SK-N-SH treated with all-trans-retinoic acid at 6 μM for 48 hours (cell line): ENCODE measurements around the gene EML6.

Experiments
- ATAC-seq: fragments of 200-7000 bp; cut with Tn5 transposase; 3 replicates; pipeline ENCODE4 v1.9.1; 2020; ENCODE audit warnings: mild to moderate bottlenecking, moderate library complexity
- ARNTL ChIP-seq: fragments of 450-650 bp; formaldehyde crosslinking; IDR thresholded peaks from 2 replicates; pipeline ENCODE4 v1.5.0; 2020; ENCODE audit warnings: low read depth, mild to moderate bottlenecking, moderate library complexity, borderline replicate concordance
- BACH2 ChIP-seq: fragments of 250-450 bp; sonication (Bioruptor Pico); IDR thresholded peaks from 2 replicates; pipeline ENCODE4 v1.9.0; 2021; ENCODE audit warnings: mild to moderate bottlenecking, borderline replicate concordance
- CREB5 ChIP-seq: fragments of 250-450 bp; sonication (Bioruptor Pico); IDR thresholded peaks from 2 replicates; pipeline ENCODE4 v1.5.1; 2020; ENCODE audit warnings: low read depth, mild to moderate bottlenecking, moderate library complexity
- CSDC2 ChIP-seq: fragments of 250-450 bp; sonication (Bioruptor Pico); IDR thresholded peaks from 2 replicates; pipeline ENCODE4 v1.5.0; 2020; ENCODE audit warnings: mild to moderate bottlenecking, moderate library complexity
- CSRNP3 ChIP-seq: fragments of 250-450 bp; sonication (Bioruptor Pico); IDR thresholded peaks from 2 replicates; pipeline ENCODE4 v1.5.1; 2021; ENCODE audit warnings: mild to moderate bottlenecking, moderate library complexity
- ESRRG ChIP-seq: fragments of 250-450 bp; sonication (Bioruptor Pico); IDR thresholded peaks from 2 replicates; pipeline ENCODE4 v1.6.1; 2021; ENCODE audit warnings: mild to moderate bottlenecking
- ISL1 ChIP-seq: fragments of 250-450 bp; sonication (Bioruptor Pico); IDR thresholded peaks from 2 replicates; pipeline ENCODE4 v2.1.2; 2022; ENCODE audit warnings: mild to moderate bottlenecking, moderate library complexity
- OSR1 ChIP-seq: fragments of 250-450 bp; sonication (Bioruptor Pico); IDR thresholded peaks from 2 replicates; pipeline ENCODE4 v1.8.0; 2022; ENCODE audit warnings: moderate library complexity, mild to moderate bottlenecking, inconsistent platforms
- PATZ1 ChIP-seq: fragments of 250-450 bp; sonication (Bioruptor Pico); IDR thresholded peaks from 2 replicates; pipeline ENCODE4 v1.8.0; 2020; ENCODE audit warnings: mild to moderate bottlenecking, moderate library complexity, borderline replicate concordance
- POU6F1 ChIP-seq: fragments of 250-450 bp; sonication (Bioruptor Pico); IDR thresholded peaks from 2 replicates; pipeline ENCODE4 v1.8.0; 2021; ENCODE audit warnings: low read depth, mild to moderate bottlenecking, moderate library complexity, borderline replicate concordance
- PPARA ChIP-seq: fragments of 250-450 bp; sonication (Bioruptor Pico); IDR thresholded peaks from 2 replicates; pipeline ENCODE4 v1.5.0; 2020; ENCODE audit warnings: mild to moderate bottlenecking, borderline replicate concordance
- RARB ChIP-seq: fragments of 250-450 bp; sonication (Bioruptor Pico); IDR thresholded peaks from 2 replicates; pipeline ENCODE4 v1.8.0; 2021; ENCODE audit warnings: mild to moderate bottlenecking, moderate library complexity
- SNAI2 ChIP-seq: fragments of 250-450 bp; sonication (Bioruptor Pico); IDR thresholded peaks from 2 replicates; pipeline ENCODE4 v1.5.0; 2020; ENCODE audit warnings: mild to moderate bottlenecking, moderate library complexity
- TCF4 ChIP-seq: fragments of 250-450 bp; sonication (Bioruptor Pico); IDR thresholded peaks from 2 replicates; pipeline ENCODE4 v1.8.0; 2021; ENCODE audit warnings: mild to moderate bottlenecking, moderate library complexity, borderline replicate concordance
- TOX ChIP-seq: fragments of 250-450 bp; sonication (Bioruptor Pico); IDR thresholded peaks from 2 replicates; pipeline ENCODE4 v1.8.0; 2021; ENCODE audit warnings: mild to moderate bottlenecking, moderate library complexity, borderline replicate concordance
- TSHZ2 ChIP-seq: fragments of 250-450 bp; sonication (Bioruptor Pico); IDR thresholded peaks from 2 replicates; pipeline ENCODE4 v1.5.0; 2020; ENCODE audit warnings: mild to moderate bottlenecking, moderate library complexity
- ZFP3 ChIP-seq: fragments of 250-450 bp; sonication (Bioruptor Pico); IDR thresholded peaks from 2 replicates; pipeline ENCODE4 v1.5.0; 2020; ENCODE audit warnings: mild to moderate bottlenecking, moderate library complexity
- ZFP30 ChIP-seq: fragments of 450-650 bp; formaldehyde crosslinking; IDR thresholded peaks from 2 replicates; pipeline ENCODE4 v1.5.0; 2022; ENCODE audit warnings: mild to moderate bottlenecking, moderate library complexity
- ZNF565 ChIP-seq: fragments of 450-650 bp; formaldehyde crosslinking; conservative IDR thresholded peaks from 2 replicates; pipeline ENCODE4 v1.5.0; 2020; ENCODE audit warnings: low read depth, mild to moderate bottlenecking, moderate library complexity
- ZNF70 ChIP-seq: fragments of 450-650 bp; formaldehyde crosslinking; IDR thresholded peaks from 2 replicates; pipeline ENCODE4 v1.5.0; 2020; ENCODE audit warnings: mild to moderate bottlenecking, moderate library complexity
- ZNF8 ChIP-seq: fragments of 450-650 bp; formaldehyde crosslinking; IDR thresholded peaks from 2 replicates; pipeline ENCODE4 v1.5.0; 2020; ENCODE audit warnings: mild to moderate bottlenecking, moderate library complexity

EML6 gene

GRCh38 chr2:54948120-54948519 is 224.7 kb downstream of the EML6 start:
- ATAC-seq = no peak
- TF ChIP-seq ZNF8 (no peak), CSDC2 (CRISPR knock-in tag) (no peak), ISL1 (CRISPR knock-in tag) (no peak), CSRNP3 (CRISPR knock-in tag) (no peak), TCF4 (CRISPR knock-in tag) (no peak), OSR1 (CRISPR knock-in tag) (no peak), ZFP3 (CRISPR knock-in tag) (no peak), ZFP30 (CRISPR knock-in tag) (no peak), SNAI2 (CRISPR knock-in tag) (no peak), TOX (CRISPR knock-in tag) (no peak), PATZ1 (CRISPR knock-in tag) (no peak), BACH2 (CRISPR knock-in tag) (no peak), ARNTL (CRISPR knock-in tag) (no peak), RARB (CRISPR knock-in tag) (no peak), PPARA (CRISPR knock-in tag) (no peak), POU6F1 (CRISPR knock-in tag) (no peak), TSHZ2 (CRISPR knock-in tag) (no peak), CREB5 (CRISPR knock-in tag) (no peak)

- ATAC-seq = no peak
- TF ChIP-seq ZNF8 = no peak
- no peak for TF ChIP-seq OSR1 (CRISPR knock-in tag)
- no peak for TF ChIP-seq ESRRG (CRISPR knock-in tag)
- no peak for TF ChIP-seq ZFP3 (CRISPR knock-in tag)
- TF ChIP-seq ZNF70 (CRISPR knock-in tag) = no peak
- TF ChIP-seq ISL1 (CRISPR knock-in tag) = no peak
- no peak for TF ChIP-seq ZFP30 (CRISPR knock-in tag)
- TF ChIP-seq RARB (CRISPR knock-in tag) = no peak
- TF ChIP-seq ZNF565 (CRISPR knock-in tag) = no peak
- TF ChIP-seq TOX (CRISPR knock-in tag) = no peak
- no peak for TF ChIP-seq PPARA (CRISPR knock-in tag)
- no peak for TF ChIP-seq TCF4 (CRISPR knock-in tag)
- no peak for TF ChIP-seq BACH2 (CRISPR knock-in tag)
These were observed 226.0 kb downstream of the EML6 start for GRCh38 chr2:54949431-54949830.

- ATAC-seq = no peak
- TF ChIP-seq ZNF8 = no peak
- TF ChIP-seq OSR1 (CRISPR knock-in tag) = no peak
- no peak for TF ChIP-seq RARB (CRISPR knock-in tag)
- TF ChIP-seq TSHZ2 (CRISPR knock-in tag) = no peak
- TF ChIP-seq ISL1 (CRISPR knock-in tag) = no peak
- no peak for TF ChIP-seq CSDC2 (CRISPR knock-in tag)
- no peak for TF ChIP-seq ARNTL (CRISPR knock-in tag)
- TF ChIP-seq CREB5 (CRISPR knock-in tag) = no peak
- TF ChIP-seq CSRNP3 (CRISPR knock-in tag) = no peak
- TF ChIP-seq ZFP30 (CRISPR knock-in tag) = no peak
- TF ChIP-seq PPARA (CRISPR knock-in tag) = no peak
These were observed 227.3 kb downstream of the EML6 start for GRCh38 chr2:54950811-54951210.
